Activated CD8-positive, alpha-beta memory T cell treated with anti-CD3 and anti-CD28 coated beads, Interleukin-2, amount 10 ng/mL, durations not matched to agents 7 days and 5 days (primary cell): ENCODE data around the gene XPC. TPM values are rescaled to one million over a fixed set of nuclear protein-coding genes. Genes with fewer than 3 reads are reported as not detected.

Experiments
- ATAC-seq: fragments of 150-1000 bp; cut with Tn5 transposase; one replicate; pipeline ENCODE4 v1.10.0; 2021; ENCODE audit warnings: moderate library complexity
- CTCF ChIA-PET: fragments of 350-600 bp; sonication (Branson Sonifier 250); formaldehyde crosslinking; loops from one replicate; lab custom pipeline; 2021; ENCODE audit warnings: antibody characterized with exemption; lab: Charles Lee
- DNase-seq: peaks from one replicate; pipeline ENCODE4 v3.0.0-alpha.2; 2020
- H3K27ac Mint-ChIP-seq: one replicate; pipeline ENCODE4 v1.8.0; 2021; ENCODE audit warnings: mild to moderate bottlenecking, mixed read lengths
- H3K27me3 Mint-ChIP-seq: one replicate; pipeline ENCODE4 v1.8.0; 2021; ENCODE audit warnings: mixed read lengths
- H3K36me3 Mint-ChIP-seq: one replicate; pipeline ENCODE4 v1.8.0; 2021; ENCODE audit warnings: mild to moderate bottlenecking, mixed read lengths
- H3K4me1 Mint-ChIP-seq: one replicate; pipeline ENCODE4 v1.8.0; 2021; ENCODE audit warnings: mixed read lengths
- H3K4me3 Mint-ChIP-seq: one replicate; pipeline ENCODE4 v1.8.0; 2021; ENCODE audit warnings: mild to moderate bottlenecking, moderate library complexity, mixed read lengths
- H3K9me3 Mint-ChIP-seq: one replicate; pipeline ENCODE4 v1.8.0; 2022; ENCODE audit warnings: low read depth, mixed read lengths
- total RNA-seq, 2 experiments: library from RNA; stranded (reverse); gene quantifications; one replicate each; pipeline ENCODE4 v1.2.3, GENCODE V29; 2021

The XPC gene
- total RNA-seq, 2 experiments from 2014 or later: 36.0 to 39.5 TPM

DNA sequence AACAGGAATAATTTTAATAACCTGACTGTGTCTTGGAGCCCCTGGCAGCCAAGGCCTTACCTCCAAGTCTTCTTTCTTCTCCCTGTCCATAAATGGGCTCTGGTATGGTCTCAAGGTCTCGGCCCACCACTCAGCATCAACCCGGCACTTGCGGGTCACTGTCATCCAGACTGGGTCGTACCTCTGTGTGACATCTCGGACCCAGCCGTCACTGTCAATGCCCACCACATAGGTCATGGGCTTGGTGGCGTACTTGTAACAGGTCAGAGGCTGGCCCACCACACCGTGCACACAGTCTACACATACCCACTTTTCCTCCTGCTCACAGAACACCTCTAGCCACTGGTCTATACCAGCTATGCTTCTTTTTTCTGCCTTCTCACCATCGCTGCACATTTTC is 20.4 kb downstream of the XPC start:
- peaks cover 9% of the 10 kb centered on the region for H3K9me3 Mint-ChIP-seq
- no peak overlapping the region for H3K4me3 Mint-ChIP-seq
- CTCF ChIA-PET: interaction anchor here (1.3 kb wide), 1 partner anchor 9 kb away, joined by 3 read pairs; no protein-coding TSS in a partner anchor
- peaks cover 64% of the 10 kb centered on the region for H3K36me3 Mint-ChIP-seq
- no peaks in the 10 kb centered on the region for H3K27me3 Mint-ChIP-seq
- no peak for DNase-seq
- peak overlapping the region; percentile 31 for H3K27ac Mint-ChIP-seq
- no peak for ATAC-seq
- H3K4me1 Mint-ChIP-seq: no peaks in the 10 kb centered on the region

DNA sequence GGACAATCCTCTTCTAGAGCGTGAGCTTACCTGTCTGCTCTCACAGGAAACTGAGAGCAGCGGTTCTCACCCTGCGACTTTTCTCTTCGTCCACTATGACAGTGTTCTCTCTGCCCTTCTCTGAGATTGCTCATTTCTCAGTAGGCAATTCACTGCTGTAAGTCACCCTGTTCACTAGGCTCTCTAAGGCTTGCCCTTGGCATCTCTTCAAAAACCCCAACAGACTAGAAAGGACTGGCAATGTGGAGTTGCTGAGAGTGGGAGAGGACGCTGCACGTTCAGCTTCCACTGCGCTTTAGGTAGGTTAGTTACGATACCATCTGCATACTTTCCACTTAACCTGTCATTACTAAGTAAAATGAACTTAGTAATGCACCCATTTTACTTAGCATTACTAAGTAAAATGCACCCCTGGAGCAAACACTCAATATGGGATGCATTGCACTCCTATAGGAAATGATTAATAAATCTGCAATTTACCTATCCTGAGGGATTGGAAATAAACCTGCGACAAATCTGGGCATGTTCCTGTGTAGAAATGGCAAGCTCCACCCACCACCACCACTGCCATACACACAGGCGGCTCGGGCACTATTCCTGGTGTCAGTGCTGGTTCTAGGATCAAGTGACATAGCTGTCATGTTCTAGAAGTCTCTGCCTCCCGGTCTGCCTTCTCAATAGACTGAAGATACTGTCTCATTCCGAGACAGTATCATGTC is 21.4 kb downstream of the XPC start:
- no peaks in the 10 kb centered on the region for H3K27me3 Mint-ChIP-seq
- ATAC-seq (no peak), DNase-seq (no peak)
- H3K36me3 Mint-ChIP-seq: peaks cover 56% of the 10 kb centered on the region
- H3K4me1 Mint-ChIP-seq: no peaks in the 10 kb centered on the region
- CTCF ChIA-PET: no interaction called here
- H3K27ac Mint-ChIP-seq: no peak overlapping the region
- no peak overlapping the region for H3K4me3 Mint-ChIP-seq
- peaks cover 7% of the 10 kb centered on the region for H3K9me3 Mint-ChIP-seq

DNA sequence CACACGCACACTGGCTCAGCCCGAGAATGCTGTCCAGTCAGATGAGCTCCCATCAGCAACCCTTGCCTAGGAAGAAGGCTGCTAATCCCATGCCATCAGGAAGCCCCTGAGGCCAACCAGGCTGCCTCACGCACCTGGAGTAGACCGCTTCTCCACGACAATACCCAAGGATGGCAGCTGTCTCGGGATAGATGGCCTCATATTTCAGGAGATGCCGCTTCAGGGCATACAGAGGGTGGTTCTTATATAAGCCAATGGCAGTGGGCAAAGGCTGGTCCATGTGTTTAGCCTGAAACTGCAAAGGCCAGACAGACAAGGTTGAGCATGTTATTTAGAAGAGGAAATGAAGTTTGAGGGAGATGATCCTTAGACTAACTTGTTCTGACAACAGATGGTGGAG is 22.2 kb downstream of the XPC start:
- no peaks in the 10 kb centered on the region for H3K4me1 Mint-ChIP-seq
- peaks cover 48% of the 10 kb centered on the region for H3K36me3 Mint-ChIP-seq
- peaks cover 2% of the 10 kb centered on the region for H3K9me3 Mint-ChIP-seq
- CTCF ChIA-PET: no interaction called here
- DNase-seq (no peak), ATAC-seq (no peak)
- H3K27ac Mint-ChIP-seq: no peak overlapping the region
- no peak overlapping the region for H3K4me3 Mint-ChIP-seq
- no peaks in the 10 kb centered on the region for H3K27me3 Mint-ChIP-seq

DNA sequence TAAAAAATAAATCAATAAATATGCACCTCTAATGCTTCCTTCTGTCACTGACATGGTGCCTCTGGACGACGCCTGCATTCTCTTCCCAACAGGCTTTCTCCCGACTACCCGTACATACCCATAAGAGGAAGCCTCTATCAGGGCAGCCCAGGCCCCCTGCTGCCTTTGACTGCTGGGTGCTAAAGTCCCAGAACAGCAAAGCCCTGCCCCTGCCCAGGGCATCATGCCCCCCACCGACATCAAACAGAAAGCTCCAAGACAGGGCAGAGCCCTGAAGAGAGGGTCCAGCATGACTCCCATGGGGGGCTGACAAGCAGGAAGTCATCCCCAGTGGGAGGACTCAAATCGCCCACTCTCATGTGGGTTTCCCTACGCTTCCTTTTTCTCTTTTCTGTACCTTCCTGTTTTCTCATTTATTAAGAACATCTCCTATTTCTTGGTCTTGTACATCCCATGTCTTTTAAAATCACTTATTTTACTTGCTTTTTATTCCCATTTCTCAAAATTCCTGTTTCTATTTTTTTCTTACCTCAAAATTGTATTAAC is 23.4 kb downstream of the XPC start:
- no peak overlapping the region for H3K27ac Mint-ChIP-seq
- H3K36me3 Mint-ChIP-seq: peaks cover 36% of the 10 kb centered on the region
- H3K4me1 Mint-ChIP-seq: no peaks in the 10 kb centered on the region
- DNase-seq (no peak), ATAC-seq (no peak)
- CTCF ChIA-PET: interaction anchor here (0.8 kb wide), 1 partner anchor 49 kb away, joined by 3 read pairs; no protein-coding TSS in a partner anchor
- H3K9me3 Mint-ChIP-seq: no peaks in the 10 kb centered on the region
- no peak overlapping the region for H3K4me3 Mint-ChIP-seq
- H3K27me3 Mint-ChIP-seq: no peaks in the 10 kb centered on the region

DNA sequence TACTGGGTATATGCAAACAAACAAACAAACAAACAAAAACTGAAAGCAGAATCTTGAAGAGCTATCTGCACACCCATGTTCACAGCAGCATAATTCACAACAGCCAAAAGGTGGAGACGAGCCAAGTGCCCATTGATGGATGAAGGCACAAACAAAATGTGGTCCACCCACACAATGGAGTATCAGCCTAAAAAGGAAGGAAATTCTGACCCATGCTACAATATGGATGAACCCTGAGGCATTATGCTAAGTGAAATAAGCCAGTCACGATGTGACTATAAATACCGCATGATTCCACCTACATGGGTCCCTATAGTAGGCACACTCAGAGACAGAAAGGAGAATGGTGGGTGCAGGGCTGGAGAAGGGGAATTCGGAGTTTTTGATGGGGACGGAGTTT is 24.1 kb downstream of the XPC start:
- Mint-ChIP-seq H3K4me3 (no peak overlapping the region), H3K27ac (no peak overlapping the region), H3K9me3 (no peaks in the 10 kb centered on the region), H3K36me3 (peaks cover 32% of the 10 kb centered on the region), H3K4me1 (no peaks in the 10 kb centered on the region), H3K27me3 (no peaks in the 10 kb centered on the region)
- DNase-seq: no peak
- CTCF ChIA-PET: interaction anchor here (1.4 kb wide), 1 partner anchor 49 kb away, joined by 3 read pairs; no protein-coding TSS in a partner anchor
- ATAC-seq: no peak

DNA sequence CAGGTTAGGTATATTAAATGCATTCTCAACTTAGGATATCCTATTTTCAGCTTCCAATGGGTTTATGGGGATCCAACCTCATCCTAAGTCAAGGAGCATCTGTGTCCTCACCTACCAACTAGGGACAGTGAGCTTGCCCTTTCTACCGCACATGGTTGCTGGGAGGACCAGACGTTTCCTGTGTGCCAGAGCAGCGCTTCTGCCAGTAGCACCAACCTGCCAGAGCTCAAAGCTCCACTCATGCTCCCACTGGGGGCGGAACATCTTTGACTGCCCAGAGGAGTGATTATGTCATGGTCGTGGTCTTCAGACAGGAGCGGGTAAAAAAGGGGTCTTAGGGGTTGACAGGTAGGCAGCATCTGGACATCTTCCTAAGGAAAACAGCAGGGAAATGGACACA is 24.7 kb downstream of the XPC start:
- no peaks in the 10 kb centered on the region for H3K27me3 Mint-ChIP-seq
- peaks cover 27% of the 10 kb centered on the region for H3K36me3 Mint-ChIP-seq
- ATAC-seq: no peak
- no peaks in the 10 kb centered on the region for H3K9me3 Mint-ChIP-seq
- DNase-seq: peak; percentile 22
- no peak overlapping the region for H3K4me3 Mint-ChIP-seq
- H3K27ac Mint-ChIP-seq: no peak overlapping the region
- CTCF ChIA-PET: interaction anchor here (1.4 to 1.5 kb wide), 2 partner anchors 23 to 50 kb away, joined by 3 read pairs; no protein-coding TSS in a partner anchor
- H3K4me1 Mint-ChIP-seq: no peaks in the 10 kb centered on the region

DNA sequence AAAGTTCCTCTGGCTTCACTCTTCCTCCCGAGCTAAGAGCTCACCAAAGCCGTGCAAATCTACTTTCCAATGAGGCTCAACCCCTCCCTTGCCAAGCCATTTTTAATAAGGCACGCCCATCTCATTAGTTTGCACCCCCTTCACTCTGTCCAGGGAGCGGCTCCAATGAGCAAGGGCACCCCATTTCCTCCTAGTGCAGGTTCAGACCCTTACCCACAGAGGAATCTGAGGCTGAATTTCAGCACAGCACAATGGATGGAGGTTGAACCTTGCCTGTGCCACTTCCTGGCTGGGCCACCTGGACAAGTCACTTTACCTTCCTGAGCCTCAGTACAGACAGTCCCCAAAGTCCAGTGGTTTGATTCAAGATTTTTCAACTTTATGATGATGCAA is 25.4 kb downstream of the XPC start:
- DNase-seq (peak; percentile 33), ATAC-seq (no peak)
- Mint-ChIP-seq H3K4me1 (no peaks in the 10 kb centered on the region), H3K4me3 (no peak overlapping the region), H3K27ac (no peak overlapping the region), H3K27me3 (no peaks in the 10 kb centered on the region), H3K36me3 (peaks cover 22% of the 10 kb centered on the region), H3K9me3 (no peaks in the 10 kb centered on the region)
- CTCF ChIA-PET: interaction anchor here (0.7 to 1.5 kb wide), 4 partner anchors 24 to 257 kb away, joined by 3 to 4 read pairs (median 3); partner anchors contain the start of genes LSM3 and XPC

DNA sequence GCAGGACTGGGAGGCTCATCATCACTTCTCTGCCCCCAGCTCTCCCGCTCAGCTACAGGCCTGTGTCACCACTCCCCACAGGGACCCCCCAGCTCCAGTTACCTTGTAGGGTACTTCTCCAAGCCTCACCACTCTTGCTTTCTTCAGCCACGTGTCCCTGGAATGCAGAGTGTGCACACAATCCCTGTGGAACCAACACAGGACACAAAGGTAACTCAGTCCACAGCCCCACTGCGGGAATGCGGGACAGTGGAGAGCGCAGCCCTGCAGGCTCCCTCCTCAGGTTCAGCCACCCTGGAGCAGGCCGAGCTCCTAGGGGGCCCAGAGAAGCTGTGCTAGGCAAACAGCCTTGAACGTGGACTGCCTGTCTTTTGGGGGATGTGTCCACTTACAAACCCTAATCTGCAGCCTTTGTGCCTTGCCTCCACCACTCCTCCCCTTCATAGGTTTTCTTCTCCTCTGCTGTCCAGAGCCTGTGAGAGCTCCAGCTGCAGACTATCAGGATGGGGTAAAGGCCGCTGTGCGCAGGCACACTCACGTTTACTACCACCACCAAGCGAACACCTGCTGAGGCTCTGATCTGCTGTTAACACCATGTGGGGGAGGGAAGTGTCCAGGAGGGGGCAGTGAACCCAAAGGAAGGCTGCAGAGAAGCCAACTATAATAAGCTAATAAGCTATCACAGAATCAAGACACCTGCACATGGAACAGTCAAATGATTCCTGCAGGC is 26.0 kb downstream of the XPC start:
- H3K27me3 Mint-ChIP-seq: no peaks in the 10 kb centered on the region
- peak overlapping the region; percentile 52 for H3K27ac Mint-ChIP-seq
- no peak for ATAC-seq
- peaks cover 20% of the 10 kb centered on the region for H3K36me3 Mint-ChIP-seq
- H3K9me3 Mint-ChIP-seq: no peaks in the 10 kb centered on the region
- H3K4me1 Mint-ChIP-seq: no peaks in the 10 kb centered on the region
- H3K4me3 Mint-ChIP-seq: no peak overlapping the region
- peak; percentile 41 for DNase-seq
- CTCF ChIA-PET: interaction anchor here (0.7 to 1.5 kb wide), 4 partner anchors 25 to 256 kb away, joined by 3 to 4 read pairs (median 3); partner anchors contain the start of genes LSM3 and XPC

DNA sequence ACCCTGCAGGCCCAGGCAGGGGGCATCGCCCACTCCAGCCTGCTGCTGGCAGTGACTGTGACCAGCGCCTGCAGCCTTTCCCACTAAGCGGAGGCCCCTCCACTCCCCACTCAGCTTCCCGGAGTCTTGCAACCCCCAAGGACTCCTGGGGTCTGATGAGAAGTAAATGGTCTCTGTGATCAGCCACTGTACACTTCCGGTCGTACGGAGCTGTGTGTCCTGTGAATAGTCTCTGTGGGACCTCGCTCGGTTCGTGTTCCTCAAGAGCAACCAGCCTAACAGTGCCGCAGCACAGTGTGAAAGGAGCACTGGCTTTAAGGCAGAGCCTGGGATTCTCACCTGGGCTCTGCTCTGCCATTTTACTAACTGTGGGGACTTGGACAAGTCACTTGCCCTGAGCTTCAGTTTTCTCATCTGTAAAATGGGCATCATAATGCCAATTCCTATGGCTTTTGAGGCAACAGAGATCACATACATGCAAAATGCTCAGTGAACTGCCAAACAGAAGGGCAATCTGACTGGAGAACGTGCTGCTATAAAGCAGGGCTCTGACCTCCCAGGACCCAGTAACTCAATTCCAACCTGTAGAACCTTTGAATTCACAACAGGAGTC is 26.8 kb downstream of the XPC start:
- Mint-ChIP-seq H3K27me3 (no peaks in the 10 kb centered on the region), H3K36me3 (peaks cover 20% of the 10 kb centered on the region), H3K4me3 (no peak overlapping the region), H3K9me3 (no peaks in the 10 kb centered on the region), H3K27ac (no peak overlapping the region), H3K4me1 (no peaks in the 10 kb centered on the region)
- ATAC-seq: no peak
- CTCF ChIA-PET: no interaction called here
- DNase-seq: peak; percentile 36

DNA sequence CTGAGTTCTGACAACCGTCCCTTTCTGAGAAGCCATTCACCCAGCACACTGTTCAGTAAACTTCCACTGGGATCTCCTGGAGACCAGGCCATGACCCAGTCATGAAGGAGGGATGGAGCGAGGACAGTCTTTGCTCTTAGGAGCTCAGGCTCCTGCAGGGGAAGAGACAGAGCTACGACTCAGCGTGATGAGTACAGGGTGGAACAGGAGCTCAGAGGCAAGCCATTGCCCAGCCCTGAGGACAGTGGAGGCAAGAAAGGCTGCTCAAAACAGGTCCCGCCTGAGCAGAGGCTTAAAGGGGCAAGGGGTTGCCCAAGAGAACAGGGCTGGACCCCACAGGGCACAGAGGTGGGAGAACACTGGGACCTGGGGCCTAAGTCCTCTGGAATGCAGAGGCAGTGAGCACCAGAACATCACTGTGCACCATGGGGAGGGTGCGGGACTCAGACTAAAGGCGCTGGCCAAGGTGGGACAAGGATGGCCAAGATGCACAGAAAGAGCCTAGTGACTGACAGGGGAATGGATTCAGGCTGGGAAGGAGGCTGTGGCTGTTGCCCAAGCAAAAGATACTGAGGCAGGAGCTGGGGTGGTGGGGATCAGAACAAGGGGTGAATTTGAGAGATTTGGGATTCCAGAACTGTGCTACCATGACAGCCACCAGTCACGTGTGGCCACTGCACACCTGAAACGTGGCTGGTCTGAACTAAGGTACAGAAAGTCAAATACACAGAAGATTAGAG is 27.7 kb downstream of the XPC start:
- Mint-ChIP-seq H3K4me3 (no peak overlapping the region), H3K9me3 (no peaks in the 10 kb centered on the region), H3K27ac (peak overlapping the region; percentile 17), H3K4me1 (no peaks in the 10 kb centered on the region), H3K36me3 (peaks cover 12% of the 10 kb centered on the region), H3K27me3 (no peaks in the 10 kb centered on the region)
- DNase-seq: peak; percentile 29
- no peak for ATAC-seq
- CTCF ChIA-PET: no interaction called here

DNA sequence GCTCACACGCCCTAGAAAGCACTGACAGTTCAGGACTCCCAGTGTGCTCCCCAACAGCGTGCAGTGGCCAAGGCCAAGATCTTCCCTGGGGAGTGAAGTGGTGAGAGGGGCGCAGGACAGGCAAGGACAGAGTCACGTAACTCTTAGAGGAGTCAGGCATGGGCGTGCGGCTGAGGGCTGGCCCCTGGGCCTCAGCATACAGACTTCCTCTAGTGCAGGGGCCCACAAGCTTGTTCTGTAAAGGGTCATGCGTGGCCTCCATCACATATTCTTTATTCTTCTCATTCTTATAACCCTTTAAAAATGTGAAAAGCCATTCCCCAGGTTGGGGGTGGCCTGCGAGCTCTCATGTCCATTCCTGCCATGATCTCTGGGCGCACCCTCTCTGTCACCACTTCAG is 28.3 kb downstream of the XPC start:
- Mint-ChIP-seq H3K36me3 (peaks cover 12% of the 10 kb centered on the region), H3K4me1 (peaks cover 4% of the 10 kb centered on the region)

DNA sequence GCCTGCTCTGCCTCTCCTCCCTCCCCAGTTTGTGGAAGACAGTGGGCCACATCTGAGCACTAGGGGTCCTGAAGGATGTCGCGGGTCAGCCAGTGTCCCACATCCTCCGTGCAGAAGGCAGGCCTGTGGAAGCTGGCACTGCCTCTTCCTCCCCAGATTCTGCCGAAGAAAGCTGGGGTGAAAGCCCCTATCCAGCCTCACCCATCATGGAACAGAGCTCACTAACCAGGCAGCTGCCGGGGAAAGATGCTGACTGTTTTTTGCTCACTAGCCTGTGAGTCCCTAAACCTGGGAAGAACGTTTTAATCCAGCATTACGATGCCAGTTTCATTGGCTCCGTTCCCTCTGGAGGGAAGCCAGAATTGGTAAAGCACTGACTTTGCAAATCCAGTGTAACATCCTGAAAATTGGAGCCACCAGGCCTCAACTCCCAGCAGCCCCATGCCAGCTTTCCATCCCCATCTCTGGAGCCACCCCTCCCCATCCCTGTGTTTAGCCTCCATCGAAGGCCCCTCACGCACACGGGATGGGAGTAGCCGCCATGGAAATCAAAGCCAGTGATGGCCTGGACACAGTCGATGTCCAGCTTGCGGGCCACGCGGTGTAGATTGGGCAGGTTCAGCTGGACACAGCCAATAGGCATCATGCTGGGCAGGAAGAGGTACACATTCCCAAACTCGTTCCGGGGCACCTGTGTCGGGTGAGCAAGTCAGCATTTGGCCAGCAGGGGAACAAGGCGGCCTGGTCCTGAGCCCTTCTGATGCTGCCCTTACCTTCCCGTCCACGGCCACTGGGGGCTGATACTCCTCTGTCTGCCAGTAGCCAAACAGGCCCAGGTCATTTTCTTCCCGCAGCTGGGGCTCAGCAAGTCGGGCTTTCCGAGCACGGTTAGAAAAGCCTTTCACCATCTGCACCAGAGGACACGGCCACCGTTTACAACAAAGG is 30.1 kb downstream of the XPC start:
- Mint-ChIP-seq H3K4me1 (peaks cover 15% of the 10 kb centered on the region), H3K9me3 (no peaks in the 10 kb centered on the region), H3K27me3 (no peaks in the 10 kb centered on the region), H3K27ac (no peak overlapping the region), H3K4me3 (no peak overlapping the region), H3K36me3 (peaks cover 2% of the 10 kb centered on the region)
- peak; percentile 31 for DNase-seq
- CTCF ChIA-PET: interaction anchor here (1.4 kb wide), 1 partner anchor 10 kb away, joined by 3 read pairs; no protein-coding TSS in a partner anchor
- ATAC-seq: no peak

More for the DNA sequence above, 28.3 kb downstream of the XPC start:
- ATAC-seq (no peak), DNase-seq (peak; percentile 36)
- CTCF ChIA-PET: interaction anchor here (1.4 kb wide), 1 partner anchor 8 kb away, joined by 3 read pairs; no protein-coding TSS in a partner anchor
- H3K27me3 Mint-ChIP-seq: no peaks in the 10 kb centered on the region
- H3K27ac Mint-ChIP-seq: peak overlapping the region; percentile 2
- H3K4me3 Mint-ChIP-seq: no peak overlapping the region
- no peaks in the 10 kb centered on the region for H3K9me3 Mint-ChIP-seq
